ENCODE results near the gene TMEM88. TPM values are rescaled to one million over a fixed set of nuclear protein-coding genes. Genes with fewer than 3 reads are reported as not detected.

Gene TMEM88
- total RNA-seq, 4 donors from 2014 or later: 9.2 to 41.7 (median 25.6) TPM

- Histone ChIP-seq H3K4me1 (peaks cover 0 to 34% (median 10%) of the 10 kb centered on the region in 4 donors), H3K9me3 (no peaks in the 10 kb centered on the region), H3K27ac (no peak overlapping the region), H3K36me3 (peaks cover 0 to 76% (median 34%) of the 10 kb centered on the region in 3 donors), H3K4me3 (no peak overlapping the region), H3K27me3 (no peaks in the 10 kb centered on the region)
- no peak for DNase-seq (ENCODE audit: low spot score in 2 of 2)
- TF ChIP-seq POLR2A (IDR thresholded peaks at IDR 0.05) (no peak), CTCF (IDR thresholded peaks at IDR 0.05) (no peak), EP300 (IDR thresholded peaks at IDR 0.05) (no peak)
- 90 to 92% methylated on average over 11 to 15 of the region's 21 CpGs for WGBS, 2 donors
Measured at GRCh38 chr17:7848739-7849129, 6.1 kb upstream of the TMEM88 start.

GRCh38 chr17:7849130-7849750 lies 5.6 kb upstream of the TMEM88 start:
- DNase-seq (ENCODE audit: low spot score in 2 of 2): no peak
- H3K4me3 ChIP-seq: no peak overlapping the region
- peaks cover 0 to 81% (median 34%) of the 10 kb centered on the region in 3 donors for H3K36me3 ChIP-seq
- 76 to 80% methylated on average over 24 to 35 of the region's 35 CpGs for WGBS, 2 donors
- no peak overlapping the region for H3K27ac ChIP-seq
- TF ChIP-seq EP300 (IDR thresholded peaks at IDR 0.05) (no peak), CTCF (IDR thresholded peaks at IDR 0.05) (no peak), POLR2A (IDR thresholded peaks at IDR 0.05) (no peak)
- H3K4me1 ChIP-seq: peaks cover 0 to 34% (median 10%) of the 10 kb centered on the region in 4 donors
- no peaks in the 10 kb centered on the region for H3K9me3 ChIP-seq
- no peaks in the 10 kb centered on the region for H3K27me3 ChIP-seq

GRCh38 chr17:7849751-7850504 lies 4.9 kb upstream of the TMEM88 start:
- no peak for DNase-seq (ENCODE audit: low spot score in 2 of 2)
- Histone ChIP-seq H3K4me3 (no peak overlapping the region), H3K4me1 (peaks cover 0 to 36% (median 11%) of the 10 kb centered on the region in 4 donors), H3K27me3 (no peaks in the 10 kb centered on the region), H3K27ac (no peak overlapping the region), H3K9me3 (no peaks in the 10 kb centered on the region), H3K36me3 (peaks cover 0 to 81% (median 34%) of the 10 kb centered on the region in 3 donors)
- TF ChIP-seq EP300 (IDR thresholded peaks at IDR 0.05) (no peak), POLR2A (IDR thresholded peaks at IDR 0.05) (no peak), CTCF (IDR thresholded peaks at IDR 0.05) (no peak)
- 81 to 83% methylated on average over 12 of the region's 12 CpGs for WGBS, 2 donors

GRCh38 chr17:7850701-7851437 lies 4.0 kb upstream of the TMEM88 start:
- peaks cover 0 to 77% (median 34%) of the 10 kb centered on the region in 3 donors for H3K36me3 ChIP-seq
- 85 to 90% methylated on average over 16 to 17 of the region's 17 CpGs for WGBS, 2 donors
- H3K27ac ChIP-seq: peak overlapping the region in 3 of 4 donors; percentile 7 to 61 (median 25)
- TF ChIP-seq CTCF (IDR thresholded peaks at IDR 0.05) (no peak), POLR2A (IDR thresholded peaks at IDR 0.05) (no peak), EP300 (IDR thresholded peaks at IDR 0.05) (no peak)
- peaks cover 0 to 36% (median 13%) of the 10 kb centered on the region in 4 donors for H3K4me1 ChIP-seq
- no peaks in the 10 kb centered on the region for H3K27me3 ChIP-seq
- DNase-seq (ENCODE audit: low spot score in 2 of 2): no peak
- no peak overlapping the region for H3K4me3 ChIP-seq
- no peaks in the 10 kb centered on the region for H3K9me3 ChIP-seq

Measured in tibial nerve (tissue), 4 donors.